Neuron (in vitro differentiated cells): ENCODE results near the gene SHMT2.

Experiments
- H2AFZ ChIP-seq: one replicate; pipeline ENCODE4 v1.6.1; 2013; ENCODE audit warnings: low read depth, mild to moderate bottlenecking, inconsistent platforms, low read length, moderate library complexity
- H3K27me3 ChIP-seq: one replicate; pipeline ENCODE4 v1.6.1; 2013; ENCODE audit warnings: low read length; ENCODE audit not compliant: insufficient read depth
- H3K36me3 ChIP-seq: one replicate; pipeline ENCODE4 v1.6.1; 2013; ENCODE audit warnings: low read length; ENCODE audit not compliant: insufficient read depth
- H3K4me1 ChIP-seq: one replicate; pipeline ENCODE4 v1.6.1; 2013; ENCODE audit warnings: low read length; ENCODE audit not compliant: insufficient read depth
- H3K4me3 ChIP-seq: 2 replicates; pipeline ENCODE4 v1.5.1; 2013; ENCODE audit warnings: mild to moderate bottlenecking, low read length, moderate library complexity
- H3K9me3 ChIP-seq: one replicate; pipeline ENCODE4 v1.6.1; 2013; ENCODE audit warnings: low read length

Gene SHMT2

DNA sequence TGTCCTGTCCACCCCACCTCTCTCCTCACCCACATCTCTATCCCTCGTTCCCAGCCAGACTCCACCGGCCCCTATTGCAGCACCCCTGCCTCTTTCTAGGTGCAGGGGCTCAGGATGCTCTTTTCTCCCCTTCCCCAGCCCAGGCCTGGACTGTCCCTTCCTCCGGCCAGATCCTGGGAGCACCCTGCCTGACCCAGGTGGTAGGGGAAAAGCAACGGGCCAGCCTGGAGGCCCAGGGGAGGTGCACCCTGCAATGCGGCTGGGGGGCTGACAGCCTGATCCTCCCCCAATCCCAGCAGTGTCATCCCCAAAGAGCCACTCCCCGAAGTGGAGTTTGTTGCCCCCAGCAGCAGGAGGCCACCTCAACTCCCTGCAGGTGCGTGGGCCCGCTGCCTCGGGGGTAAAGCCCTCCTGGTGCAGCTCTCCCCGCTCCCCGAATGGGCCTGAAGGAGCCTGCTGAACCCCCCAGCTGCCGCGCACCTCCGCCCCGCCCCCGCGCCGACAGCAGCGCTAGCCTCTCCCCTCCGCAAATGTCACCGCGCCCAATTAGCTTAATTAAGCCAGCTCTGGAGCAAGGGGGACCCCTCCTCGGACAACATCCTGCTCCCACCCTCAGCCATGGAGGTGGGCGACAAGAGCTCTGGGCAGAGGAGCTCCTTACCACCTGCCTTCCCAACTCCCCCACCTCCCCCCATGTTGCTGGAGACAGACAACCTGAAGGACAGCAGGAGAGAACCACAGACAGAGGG lies 8.2 kb upstream of the SHMT2 start:
- Histone ChIP-seq H2AFZ (no peak overlapping the region), H3K4me1 (peaks cover 23% of the 10 kb centered on the region), H3K36me3 (no peaks in the 10 kb centered on the region), H3K9me3 (no peaks in the 10 kb centered on the region), H3K4me3 (no peak overlapping the region), H3K27me3 (peaks cover 91% of the 10 kb centered on the region)

DNA sequence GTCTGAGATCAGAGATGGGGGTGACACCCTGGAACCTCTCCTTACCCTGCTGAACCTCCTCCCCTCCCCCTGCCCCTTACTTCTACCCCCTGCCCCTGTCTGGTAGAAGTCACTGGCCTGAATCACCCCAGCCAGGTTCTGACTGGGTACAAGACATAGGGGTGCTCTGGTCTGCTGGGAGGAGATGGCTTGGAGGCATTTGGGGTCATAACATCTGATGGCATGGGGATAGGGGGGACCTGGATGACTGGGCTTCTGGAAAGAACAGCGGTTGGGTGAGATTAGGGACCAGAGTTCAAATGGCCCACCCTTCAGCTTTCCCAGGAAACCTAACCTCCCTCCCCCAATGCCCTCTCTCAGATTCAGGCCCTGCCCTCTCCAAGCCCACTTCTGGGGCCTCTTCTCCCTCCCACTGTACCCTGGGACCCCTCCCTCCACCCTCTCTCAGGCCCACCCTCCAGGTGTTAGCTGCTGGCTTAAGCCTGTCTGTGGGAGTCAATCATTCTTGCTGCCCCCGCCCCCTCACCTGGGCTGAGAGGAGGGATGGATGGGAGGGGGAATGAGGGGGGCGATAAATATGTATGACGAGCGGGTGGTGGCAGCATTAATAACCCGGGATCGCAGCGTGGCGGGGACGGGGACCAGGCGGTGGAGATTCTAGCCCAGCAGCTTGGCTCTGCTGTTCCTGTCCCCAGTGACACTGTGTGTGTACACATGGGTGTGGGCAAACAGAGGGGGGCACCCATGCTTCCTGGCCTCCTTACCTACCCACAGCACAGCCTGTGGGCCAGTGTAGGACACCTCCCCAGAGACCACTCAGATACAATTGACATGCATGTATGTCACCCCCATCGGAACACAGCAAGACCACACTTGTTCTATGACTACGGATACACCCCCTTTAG lies 7.0 kb upstream of the SHMT2 start:
- no peaks in the 10 kb centered on the region for H3K36me3 ChIP-seq
- peaks cover 93% of the 10 kb centered on the region for H3K27me3 ChIP-seq
- no peak overlapping the region for H3K4me3 ChIP-seq
- H3K4me1 ChIP-seq: peaks cover 26% of the 10 kb centered on the region
- no peak overlapping the region for H2AFZ ChIP-seq
- H3K9me3 ChIP-seq: no peaks in the 10 kb centered on the region

DNA sequence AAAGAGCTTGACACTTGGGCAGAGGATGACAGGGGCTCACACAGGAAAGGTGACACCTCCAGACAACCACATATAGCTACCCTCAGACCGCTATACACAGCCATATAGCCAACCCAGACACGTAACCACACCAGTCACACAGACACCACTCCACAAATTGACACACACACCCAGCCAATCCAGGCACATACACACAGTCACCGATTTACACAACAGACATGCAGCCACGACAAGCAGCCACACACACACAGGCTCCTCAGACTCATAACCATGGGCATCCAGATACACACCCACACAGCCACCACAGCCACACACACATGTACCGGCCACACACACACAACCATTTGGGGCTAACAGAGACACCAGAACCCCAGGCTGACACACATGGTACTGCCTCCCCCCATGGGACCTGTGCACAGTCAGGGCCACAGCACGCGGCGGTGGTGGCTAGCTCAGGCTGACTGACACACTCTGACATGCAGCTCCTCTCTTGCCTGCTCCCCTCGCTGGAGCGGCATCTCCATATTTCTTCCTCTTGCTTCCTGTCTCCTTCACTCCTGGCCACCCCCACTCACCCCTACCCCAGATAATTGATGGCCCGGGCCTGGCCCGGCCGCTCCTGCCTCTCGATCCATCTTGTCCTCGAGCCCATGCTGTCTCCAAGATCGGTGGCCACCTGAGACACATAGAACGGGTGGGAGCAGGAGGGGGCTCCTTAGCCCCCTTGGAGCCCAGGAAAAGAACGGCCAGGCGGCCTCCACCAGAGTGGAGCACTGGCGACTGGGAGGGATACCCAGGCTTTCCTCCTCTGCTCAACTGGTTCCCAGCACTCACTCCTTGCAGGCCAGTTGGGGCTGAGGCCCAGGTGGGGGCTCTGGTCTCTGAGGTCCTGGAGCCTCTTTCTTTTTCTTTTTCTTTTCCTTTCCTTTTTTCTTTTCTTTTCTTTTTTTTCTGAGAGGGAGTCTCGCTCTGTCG lies 6.0 kb upstream of the SHMT2 start:
- Histone ChIP-seq H3K9me3 (no peaks in the 10 kb centered on the region), H3K4me3 (no peak overlapping the region), H2AFZ (no peak overlapping the region), H3K36me3 (no peaks in the 10 kb centered on the region), H3K4me1 (peaks cover 26% of the 10 kb centered on the region), H3K27me3 (peaks cover 87% of the 10 kb centered on the region)

DNA sequence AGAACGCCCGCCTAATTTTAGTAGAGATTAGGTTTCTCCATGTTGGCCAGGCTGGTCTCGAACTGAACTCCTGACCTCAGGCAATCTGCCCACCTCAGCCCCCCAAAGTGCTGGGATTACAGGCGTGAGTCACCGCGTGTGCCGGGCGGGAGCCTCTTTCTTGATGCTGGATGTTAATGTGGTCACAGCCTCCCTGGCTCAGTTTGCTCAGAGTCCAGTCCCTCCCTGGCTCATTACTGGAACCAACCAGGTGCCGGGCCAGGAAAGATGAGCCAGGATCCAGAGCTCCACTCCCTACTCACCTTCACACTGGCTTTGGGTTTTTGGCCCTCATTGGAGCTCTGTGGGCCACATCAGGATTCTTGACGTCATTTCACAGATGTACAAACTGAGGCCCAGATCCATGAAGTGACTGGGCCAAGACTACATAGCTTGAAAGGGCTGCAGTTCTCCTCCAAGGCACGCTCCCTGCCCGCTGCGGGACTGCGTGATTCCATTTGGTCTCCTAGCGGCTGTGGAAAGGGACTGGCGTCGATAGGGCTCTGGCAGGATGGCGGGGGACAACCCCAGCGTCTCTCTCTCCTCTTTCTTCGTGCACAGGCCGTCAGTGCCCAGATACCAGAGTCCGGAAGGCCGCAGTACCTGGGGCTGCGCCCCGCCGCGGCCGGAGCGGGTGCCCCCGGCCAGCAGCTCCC lies 5.1 kb upstream of the SHMT2 start:
- Histone ChIP-seq H3K36me3 (no peaks in the 10 kb centered on the region), H3K9me3 (no peaks in the 10 kb centered on the region), H2AFZ (no peak overlapping the region), H3K27me3 (peaks cover 84% of the 10 kb centered on the region), H3K4me3 (no peak overlapping the region), H3K4me1 (peaks cover 28% of the 10 kb centered on the region)

DNA sequence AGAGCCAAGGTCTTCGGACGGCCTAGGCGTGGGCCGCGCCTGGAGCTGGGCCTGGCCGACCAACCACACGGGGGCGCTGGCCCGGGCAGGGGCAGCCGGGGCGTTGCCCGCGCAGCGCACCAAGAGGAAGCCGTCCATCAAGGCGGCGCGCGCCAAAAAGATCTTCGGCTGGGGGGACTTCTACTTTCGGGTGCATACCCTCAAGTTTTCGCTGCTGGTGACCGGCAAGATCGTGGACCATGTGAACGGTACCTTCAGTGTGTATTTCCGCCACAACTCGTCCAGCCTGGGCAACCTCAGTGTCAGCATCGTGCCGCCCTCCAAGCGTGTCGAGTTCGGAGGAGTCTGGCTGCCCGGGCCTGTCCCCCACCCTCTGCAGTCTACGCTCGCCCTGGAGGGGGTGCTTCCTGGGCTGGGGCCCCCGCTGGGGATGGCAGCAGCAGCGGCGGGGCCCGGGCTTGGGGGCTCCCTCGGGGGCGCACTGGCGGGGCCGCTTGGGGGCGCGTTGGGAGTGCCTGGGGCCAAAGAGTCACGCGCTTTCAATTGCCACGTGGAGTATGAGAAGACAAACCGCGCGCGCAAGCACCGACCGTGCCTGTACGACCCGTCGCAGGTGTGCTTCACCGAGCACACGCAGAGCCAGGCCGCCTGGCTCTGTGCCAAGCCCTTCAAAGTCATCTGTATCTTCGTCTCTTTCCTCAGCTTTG lies 4.4 kb upstream of the SHMT2 start:
- H3K4me3 ChIP-seq: no peak overlapping the region
- peaks cover 78% of the 10 kb centered on the region for H3K27me3 ChIP-seq
- H3K9me3 ChIP-seq: no peaks in the 10 kb centered on the region
- H2AFZ ChIP-seq: no peak overlapping the region
- no peaks in the 10 kb centered on the region for H3K36me3 ChIP-seq
- peaks cover 24% of the 10 kb centered on the region for H3K4me1 ChIP-seq

DNA sequence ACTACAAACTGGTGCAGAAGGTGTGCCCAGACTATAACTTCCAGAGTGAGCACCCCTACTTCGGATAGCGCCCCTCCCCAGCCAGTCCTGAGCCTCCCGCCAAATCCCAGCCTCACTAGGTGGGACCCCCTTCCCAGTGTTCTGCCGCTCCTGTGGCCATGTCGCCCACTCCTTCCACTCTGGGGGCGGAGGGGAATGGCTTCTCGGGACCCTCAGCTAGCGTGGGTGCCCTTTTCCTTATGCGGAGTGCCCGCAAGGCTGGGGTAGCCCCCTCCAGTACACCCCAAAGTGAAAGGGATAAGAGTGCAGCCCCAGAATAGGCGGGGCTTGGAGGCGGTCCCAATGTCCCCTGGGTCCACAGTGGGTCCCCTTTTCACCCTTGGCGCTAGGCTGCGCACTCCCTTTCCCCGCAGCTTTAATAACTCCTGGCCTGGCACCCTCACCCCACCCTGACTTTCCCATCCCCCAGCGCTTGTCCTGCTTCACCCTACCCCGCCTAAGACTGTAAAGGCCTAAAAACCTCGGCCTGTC lies 3.8 kb upstream of the SHMT2 start:
- Histone ChIP-seq H3K4me3 (no peak overlapping the region), H3K36me3 (no peaks in the 10 kb centered on the region), H2AFZ (no peak overlapping the region), H3K9me3 (no peaks in the 10 kb centered on the region), H3K4me1 (peaks cover 30% of the 10 kb centered on the region), H3K27me3 (peaks cover 74% of the 10 kb centered on the region)

DNA sequence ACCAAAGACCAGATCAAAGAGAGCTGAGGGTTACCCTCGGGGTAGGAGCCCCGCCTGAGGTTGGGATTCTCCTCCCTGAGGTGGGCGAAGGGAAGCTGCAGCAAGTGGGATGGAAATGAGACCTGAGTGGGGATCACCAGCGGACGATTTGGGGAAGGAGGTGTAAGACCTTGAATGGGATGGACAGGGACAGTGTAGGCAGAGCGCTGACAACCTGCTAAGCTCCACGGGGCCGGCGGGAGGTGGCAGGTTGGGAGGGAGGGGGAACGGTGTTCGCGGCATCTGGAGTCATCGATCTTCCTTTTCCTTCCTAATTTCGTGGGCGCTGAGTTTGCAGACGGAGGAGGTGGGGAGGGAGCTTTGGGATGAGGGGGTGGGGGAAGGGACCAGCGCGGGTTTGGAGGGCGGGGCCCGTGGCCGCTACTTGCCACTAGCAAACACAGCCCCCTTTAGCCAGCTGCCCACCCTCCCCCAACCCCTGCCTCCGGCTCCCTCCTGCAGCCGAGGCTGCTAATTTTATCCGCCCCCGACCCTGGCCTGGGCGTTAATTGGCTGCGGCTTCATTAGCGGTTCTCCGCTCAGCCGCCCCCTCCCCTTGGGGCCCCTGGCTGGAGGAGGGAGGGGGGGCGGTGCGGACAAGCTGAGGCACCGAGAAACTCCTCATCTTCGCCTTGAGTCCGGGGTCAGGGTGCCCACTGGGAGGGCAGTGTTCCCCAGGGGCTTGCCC lies 2.8 kb upstream of the SHMT2 start:
- Histone ChIP-seq H3K4me1 (peaks cover 32% of the 10 kb centered on the region), H2AFZ (no peak overlapping the region), H3K36me3 (peaks cover 6% of the 10 kb centered on the region), H3K27me3 (peaks cover 64% of the 10 kb centered on the region), H3K4me3 (no peak overlapping the region), H3K9me3 (no peaks in the 10 kb centered on the region)

DNA sequence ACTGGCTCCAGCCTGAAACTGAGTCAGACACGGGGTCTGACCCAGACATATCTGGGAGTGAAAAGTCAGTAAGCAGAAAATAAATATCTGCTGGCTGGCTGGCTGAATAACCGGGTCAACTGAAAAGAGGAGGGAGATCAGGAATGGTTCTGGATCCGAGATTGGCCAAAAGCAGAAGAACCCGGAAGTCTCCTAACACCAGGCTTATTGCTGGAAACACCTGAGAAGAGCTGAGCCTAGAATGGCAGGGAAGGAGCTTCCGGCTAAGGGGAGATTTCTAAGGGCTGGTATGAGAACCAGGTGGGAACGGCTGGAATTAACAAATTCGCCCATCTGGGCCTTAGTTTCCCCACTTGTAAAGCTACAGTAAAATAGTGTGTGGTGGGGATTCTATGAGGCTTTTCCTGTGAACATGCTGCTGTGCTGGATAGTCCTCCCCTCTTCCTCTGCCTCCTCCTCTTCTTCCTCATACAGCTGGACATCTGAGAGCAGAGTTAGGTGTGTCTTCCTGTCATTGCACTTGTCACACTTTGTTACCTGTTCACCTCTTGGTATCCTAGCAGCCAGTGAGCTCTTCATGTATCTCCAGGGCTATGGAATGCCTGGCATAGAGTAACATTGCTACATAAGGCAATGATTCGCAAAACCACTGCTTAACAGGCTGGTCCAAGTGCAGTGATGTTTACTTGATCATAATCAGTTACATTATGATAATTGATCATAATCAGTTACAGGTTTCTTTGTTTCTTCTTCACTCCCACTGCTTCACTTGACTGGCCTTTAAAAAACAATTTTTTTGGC lies 2.0 kb upstream of the SHMT2 start:
- H3K4me3 ChIP-seq: no peak overlapping the region
- H3K9me3 ChIP-seq: no peaks in the 10 kb centered on the region
- H2AFZ ChIP-seq: no peak overlapping the region
- H3K36me3 ChIP-seq: peaks cover 13% of the 10 kb centered on the region
- peaks cover 57% of the 10 kb centered on the region for H3K27me3 ChIP-seq
- H3K4me1 ChIP-seq: peaks cover 30% of the 10 kb centered on the region

DNA sequence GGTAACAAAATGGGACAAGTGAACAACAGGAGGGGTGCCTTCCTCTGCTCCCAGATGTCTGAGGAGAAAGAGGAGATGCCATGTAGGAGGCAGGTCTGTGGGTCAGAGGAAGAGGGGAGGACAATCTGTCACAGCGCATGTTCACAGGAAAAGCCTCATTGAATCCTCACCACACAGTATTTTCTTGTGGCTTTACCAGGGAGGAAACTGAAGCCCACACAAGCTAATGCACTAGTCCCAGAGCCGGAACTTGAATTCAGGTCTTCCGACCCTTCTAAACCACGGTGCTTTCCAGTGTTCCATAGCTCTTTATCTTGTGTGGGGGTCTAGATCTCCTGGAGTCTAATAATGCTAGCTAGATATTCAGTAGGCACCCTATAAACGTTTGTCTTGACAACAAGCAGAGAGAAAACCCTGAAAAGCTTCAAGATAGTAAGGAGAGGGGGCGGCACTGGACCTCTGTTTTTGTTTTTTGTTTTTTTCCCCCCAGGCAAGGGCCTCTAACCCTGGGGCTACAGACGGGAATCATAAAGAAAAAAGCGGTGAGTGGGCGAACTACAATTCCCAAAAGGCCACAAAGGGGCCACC lies 371 bp upstream of the SHMT2 start:
- Histone ChIP-seq H3K9me3 (no peaks in the 10 kb centered on the region), H3K27me3 (peaks cover 40% of the 10 kb centered on the region), H3K4me3 (peak overlapping the region; percentile 76), H2AFZ (peak overlapping the region; percentile 46), H3K36me3 (peaks cover 30% of the 10 kb centered on the region), H3K4me1 (peaks cover 30% of the 10 kb centered on the region)

DNA sequence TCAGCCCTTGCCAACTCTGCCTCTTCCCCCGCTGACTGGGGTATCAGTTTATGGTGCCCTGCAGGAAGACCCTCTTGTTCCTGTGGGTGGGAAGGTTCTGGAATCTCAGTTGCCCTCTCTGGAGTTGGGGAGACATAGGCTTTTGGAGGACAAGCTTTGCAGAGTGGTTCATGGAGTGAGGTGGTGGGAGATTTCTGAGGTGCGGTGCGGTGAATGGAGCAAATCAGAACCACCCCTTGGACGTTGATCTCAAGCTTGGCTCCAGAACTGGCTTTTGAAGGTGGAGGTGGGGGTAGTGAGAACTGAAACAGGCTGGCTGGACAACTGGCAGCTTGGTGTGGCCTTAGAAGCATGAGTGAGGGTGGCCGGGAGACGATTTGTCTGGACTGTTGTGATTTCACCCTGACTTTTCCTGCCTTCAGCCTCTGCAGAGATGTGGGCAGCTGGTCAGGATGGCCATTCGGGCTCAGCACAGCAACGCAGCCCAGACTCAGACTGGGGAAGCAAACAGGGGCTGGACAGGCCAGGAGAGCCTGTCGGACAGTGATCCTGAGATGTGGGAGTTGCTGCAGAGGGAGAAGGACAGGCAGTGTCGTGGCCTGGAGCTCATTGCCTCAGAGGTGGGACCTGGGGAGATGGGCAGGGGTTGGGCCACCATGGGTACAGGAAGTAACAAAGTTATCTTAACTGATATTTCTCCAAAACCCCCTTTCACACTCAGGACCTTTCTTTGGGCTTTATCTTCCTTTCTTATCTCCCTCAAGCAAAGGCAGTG lies 1.1 kb downstream of the SHMT2 start:
- H3K4me1 ChIP-seq: peaks cover 30% of the 10 kb centered on the region
- H2AFZ ChIP-seq: no peak overlapping the region
- H3K9me3 ChIP-seq: no peaks in the 10 kb centered on the region
- peaks cover 26% of the 10 kb centered on the region for H3K27me3 ChIP-seq
- peaks cover 36% of the 10 kb centered on the region for H3K36me3 ChIP-seq
- H3K4me3 ChIP-seq: peak overlapping the region; percentile 76
